OCI-LY1 (cell line): ENCODE measurements around the gene OLFM1.

ENCODE experiments used
- EZH2 ChIP-seq: fragments of 200-600 bp; sonication (generic), shearing (Covaris generic); IDR thresholded peaks from 2 replicates; pipeline ENCODE4 v1.8.0; 2017; ENCODE audit warnings: borderline replicate concordance, mixed run types, mild to moderate bottlenecking, antibody characterized with exemption, low read length, moderate library complexity, mixed read lengths
- TF ChIP-seq, protein P1 (sequence below): fragments of 200-600 bp; sonication (generic), shearing (Covaris generic); IDR thresholded peaks from 2 replicates; pipeline ENCODE4 v1.5.1; 2017; ENCODE audit warnings: mild to moderate bottlenecking, antibody characterized with exemption, low read length, moderate library complexity, mixed read lengths

DNA sequence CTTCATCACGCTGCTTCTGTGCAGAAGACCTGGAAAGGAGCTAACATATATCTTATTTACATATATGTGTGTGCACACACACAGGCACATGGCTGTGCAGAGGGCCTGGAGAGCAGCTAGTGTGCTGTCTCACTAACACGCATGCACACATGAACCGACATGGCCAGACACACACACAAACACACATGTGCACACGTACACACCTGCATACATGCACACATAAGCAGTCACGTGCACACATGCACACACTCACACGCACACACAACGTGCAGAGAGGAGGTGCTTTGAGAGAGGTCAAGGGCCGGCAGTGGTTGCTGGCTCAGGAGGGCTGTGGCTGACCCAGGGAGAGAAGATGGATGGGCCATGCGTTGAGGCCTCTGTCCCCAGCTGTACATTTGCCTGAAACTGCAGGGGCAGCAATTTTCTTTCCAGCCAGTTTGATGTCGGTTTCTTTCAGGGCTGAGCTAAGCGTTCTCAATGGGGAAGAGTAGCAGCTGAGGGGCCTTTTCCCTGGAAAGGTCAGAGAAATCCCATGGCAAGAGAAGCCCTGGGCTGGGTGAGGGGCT is 66.7 kb downstream of the OLFM1 start:
- TF ChIP-seq, protein P1, sequence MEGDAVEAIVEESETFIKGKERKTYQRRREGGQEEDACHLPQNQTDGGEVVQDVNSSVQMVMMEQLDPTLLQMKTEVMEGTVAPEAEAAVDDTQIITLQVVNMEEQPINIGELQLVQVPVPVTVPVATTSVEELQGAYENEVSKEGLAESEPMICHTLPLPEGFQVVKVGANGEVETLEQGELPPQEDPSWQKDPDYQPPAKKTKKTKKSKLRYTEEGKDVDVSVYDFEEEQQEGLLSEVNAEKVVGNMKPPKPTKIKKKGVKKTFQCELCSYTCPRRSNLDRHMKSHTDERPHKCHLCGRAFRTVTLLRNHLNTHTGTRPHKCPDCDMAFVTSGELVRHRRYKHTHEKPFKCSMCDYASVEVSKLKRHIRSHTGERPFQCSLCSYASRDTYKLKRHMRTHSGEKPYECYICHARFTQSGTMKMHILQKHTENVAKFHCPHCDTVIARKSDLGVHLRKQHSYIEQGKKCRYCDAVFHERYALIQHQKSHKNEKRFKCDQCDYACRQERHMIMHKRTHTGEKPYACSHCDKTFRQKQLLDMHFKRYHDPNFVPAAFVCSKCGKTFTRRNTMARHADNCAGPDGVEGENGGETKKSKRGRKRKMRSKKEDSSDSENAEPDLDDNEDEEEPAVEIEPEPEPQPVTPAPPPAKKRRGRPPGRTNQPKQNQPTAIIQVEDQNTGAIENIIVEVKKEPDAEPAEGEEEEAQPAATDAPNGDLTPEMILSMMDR = no peak
- no peak for TF ChIP-seq EZH2
